Renal pelvis (tissue), 4 donors: ENCODE measurements around the gene CYB5D1. TPM values are rescaled to one million over a fixed set of nuclear protein-coding genes. Genes with fewer than 3 reads are reported as not detected.
A peak's percentile ranks its signal among the peaks of the same experiment; 100 is the strongest.

Source experiments
- DNase-seq: peaks from one replicate; pipeline ENCODE4 v3.0.0-alpha.2; 2013
- polyA plus RNA-seq, 3 donors: library from polyadenylated mRNA; unstranded; fragments of 120-200 nt; gene quantifications; one replicate each; pipeline ENCODE4 v1.2.1, GENCODE V29; 2013; ENCODE audit not compliant: insufficient read length in 3 of 3

The CYB5D1 gene
- polyA plus RNA-seq, 3 donors: 23.6 to 36.3 (median 27.2) TPM

GRCh38 chr17:7885367-7886226 is 27.8 kb downstream of the CYB5D1 start:
- peak; percentile 85 for DNase-seq

DNA sequence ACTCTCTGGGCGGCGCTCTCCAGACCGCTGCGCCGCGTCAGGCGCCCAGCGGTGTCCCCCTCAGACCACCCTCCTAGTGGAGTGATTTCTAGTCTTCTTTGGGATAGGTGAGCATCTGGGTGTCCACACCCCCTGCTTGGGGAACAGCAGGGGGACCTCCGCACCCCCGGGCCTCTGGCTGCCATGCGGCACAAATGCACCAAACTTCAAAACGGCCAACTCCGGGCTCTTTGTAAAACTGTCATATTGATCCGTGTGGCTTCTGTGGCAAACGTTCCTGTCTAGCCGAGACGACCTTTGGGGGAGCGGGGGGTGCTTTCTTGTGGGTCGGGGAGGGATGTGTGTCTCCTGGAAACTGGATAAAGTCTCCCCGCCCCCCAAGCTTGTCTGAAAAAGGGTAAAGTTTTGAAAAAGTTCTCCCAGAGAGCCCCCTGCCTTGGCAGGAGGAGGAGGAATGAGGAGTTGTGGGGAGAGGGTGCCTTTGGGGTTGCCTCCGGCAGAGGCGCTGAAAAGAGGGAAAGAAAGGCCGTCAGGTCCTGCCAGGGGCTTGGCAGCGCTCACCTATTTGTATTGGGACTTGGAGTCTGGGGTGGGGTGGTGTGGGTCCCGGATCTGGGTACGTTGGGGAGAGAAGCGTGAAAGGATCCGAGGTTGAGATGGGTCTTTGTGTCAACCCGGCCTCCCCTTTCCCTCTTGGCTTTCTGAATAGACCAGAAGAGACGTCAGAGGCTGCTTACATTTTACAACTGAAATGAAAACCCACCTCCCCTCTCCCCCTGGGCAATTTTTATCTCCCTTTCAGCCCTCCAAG is 28.6 kb downstream of the CYB5D1 start:
- peak; percentile 45 for DNase-seq

GRCh38 chr17:7887038-7887481 is 29.3 kb downstream of the CYB5D1 start:
- DNase-seq: no peak

DNA sequence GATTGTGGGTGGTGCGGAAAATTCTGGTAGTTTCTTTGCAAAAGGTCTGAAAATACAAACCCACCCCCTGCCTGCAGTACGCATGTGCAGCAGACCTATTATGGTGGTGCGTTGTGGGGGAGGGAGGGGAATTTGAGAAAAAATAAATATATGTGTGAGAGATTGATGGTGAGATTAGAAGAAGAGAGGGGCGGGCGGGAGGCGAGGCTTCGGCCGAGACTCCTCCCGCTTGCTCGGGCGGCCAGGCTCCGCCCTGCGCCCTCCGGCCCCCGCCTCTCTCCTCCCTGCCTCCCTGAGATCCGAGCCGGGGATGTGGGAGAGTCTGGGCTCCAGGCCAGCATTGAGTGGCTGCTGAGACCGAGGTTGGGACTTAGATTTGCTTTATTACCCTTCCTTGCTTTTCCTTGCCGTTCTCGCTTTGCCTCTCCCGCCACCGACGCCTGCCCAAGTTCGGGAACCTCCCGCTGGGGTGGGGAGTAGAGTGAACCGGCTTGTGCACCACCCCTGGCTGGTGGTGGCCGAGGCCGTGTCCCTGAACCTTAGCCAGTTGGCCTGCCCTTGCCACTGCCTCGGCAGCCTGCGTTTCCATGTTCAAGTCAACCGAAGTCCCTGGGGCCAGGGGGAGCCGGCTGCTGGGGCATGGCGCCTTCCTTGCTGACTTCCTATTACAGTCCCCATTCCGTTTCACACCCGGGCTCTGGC is 29.8 kb downstream of the CYB5D1 start:
- DNase-seq: peak; percentile 97

DNA sequence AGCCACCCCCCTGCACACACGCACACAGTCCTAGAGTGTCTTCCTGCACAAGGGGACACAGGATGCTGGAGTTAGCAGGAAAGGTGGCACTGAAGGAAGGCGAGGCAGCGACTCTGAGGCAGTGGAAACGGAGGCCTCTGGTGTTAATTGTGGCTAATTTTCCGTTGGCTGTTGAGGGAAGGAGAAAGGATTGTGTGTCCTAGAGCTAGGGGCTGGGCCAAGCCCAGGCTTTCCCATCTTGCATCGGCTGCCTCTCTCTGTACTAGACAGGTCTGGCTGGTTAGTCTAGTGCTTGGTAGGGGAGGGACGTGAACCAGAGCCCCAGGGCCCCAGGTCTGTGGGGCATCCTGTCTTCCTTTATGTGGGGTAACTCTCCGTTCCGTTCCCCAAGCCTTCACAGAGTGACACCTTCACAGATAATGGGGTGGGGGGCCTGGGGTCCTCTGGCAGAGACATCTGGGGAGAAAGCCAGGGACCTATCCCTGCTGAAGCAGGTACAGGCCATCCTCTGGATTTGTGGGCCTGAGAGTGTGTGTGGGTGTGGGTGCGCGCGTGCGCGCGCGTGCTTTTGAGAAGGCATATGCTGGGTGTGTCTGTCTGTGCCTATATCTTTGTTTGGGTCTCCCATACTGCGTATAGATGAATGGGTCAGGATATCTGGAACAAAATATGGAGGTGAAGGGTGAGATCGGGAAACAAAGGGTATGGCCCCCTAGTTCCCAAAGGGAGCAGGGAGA is 30.5 kb downstream of the CYB5D1 start, which contains the start of gene CHD3:
Gene CHD3 (plus strand): TSS at position 606 of the 737 bp plus-strand sequence. CDS start 212 bp downstream, outside the sequence.
- DNase-seq: no peak

DNA sequence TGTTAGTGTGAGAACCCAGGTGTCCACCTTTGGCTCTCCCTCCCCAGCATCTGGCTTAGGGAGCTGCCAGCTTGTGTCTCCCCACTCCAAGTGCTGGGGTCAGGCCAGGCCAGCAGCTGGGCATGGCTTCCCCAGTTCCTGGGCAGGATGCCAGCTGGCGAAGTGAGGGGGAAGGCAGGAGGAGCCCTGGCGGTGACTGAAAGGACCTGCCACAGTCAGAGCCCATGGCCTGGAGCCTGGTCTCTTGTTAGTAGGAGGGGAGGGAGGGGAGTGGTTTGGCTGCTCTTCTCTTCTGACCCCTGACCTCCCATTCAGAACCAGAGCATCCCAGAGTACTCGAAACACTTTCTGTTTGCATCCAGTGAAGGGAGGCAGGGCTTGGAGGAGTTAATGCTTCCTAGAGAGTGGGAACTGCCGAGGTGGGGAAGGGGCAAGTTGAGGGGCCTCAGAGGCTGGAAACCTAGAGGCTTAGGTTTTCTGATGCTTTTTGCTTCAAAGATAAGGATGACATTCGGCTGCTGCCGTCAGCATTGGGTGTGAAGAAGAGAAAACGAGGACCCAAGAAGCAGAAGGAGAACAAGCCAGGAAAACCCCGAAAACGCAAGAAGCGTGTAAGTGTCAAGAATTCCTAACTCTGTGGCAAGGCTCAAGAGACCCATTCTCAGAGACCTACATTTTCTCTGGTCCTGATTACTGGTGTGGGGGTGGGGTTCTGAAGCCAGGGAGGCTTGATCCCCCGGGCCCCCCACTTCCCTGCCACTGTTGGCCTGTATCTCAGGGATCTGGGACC is 31.6 kb downstream of the CYB5D1 start:
- DNase-seq: peak; percentile 84

DNA sequence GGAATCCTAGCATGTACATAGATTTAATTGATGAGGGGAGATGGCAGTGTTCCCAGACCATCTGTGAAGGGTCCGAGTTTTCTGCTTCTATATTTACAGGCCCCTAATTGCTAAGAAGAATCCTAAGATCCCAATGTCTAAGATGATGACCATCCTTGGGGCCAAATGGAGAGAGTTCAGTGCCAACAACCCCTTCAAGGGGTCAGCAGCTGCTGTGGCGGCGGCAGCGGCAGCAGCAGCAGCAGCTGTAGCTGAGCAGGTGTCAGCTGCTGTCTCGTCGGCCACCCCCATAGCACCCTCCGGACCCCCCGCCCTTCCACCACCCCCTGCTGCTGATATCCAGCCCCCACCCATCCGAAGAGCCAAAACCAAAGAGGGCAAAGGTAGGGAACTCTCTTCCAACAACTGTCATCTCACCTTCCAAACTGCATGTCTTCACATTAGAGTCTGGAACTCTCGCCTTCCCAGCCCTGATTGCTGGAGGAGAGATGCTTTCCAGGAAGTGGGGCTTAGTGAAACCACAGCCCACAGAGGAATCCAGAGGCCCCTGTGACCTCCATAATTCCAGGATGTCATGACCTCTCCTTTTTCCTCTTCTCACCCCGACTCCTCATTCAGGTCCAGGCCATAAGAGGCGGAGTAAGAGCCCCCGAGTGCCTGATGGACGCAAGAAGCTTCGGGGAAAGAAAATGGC is 35.5 kb downstream of the CYB5D1 start:
- DNase-seq: no peak

- no peak for DNase-seq
Observed at GRCh38 chr17:7894226-7894625, 36.4 kb downstream of the CYB5D1 start.

GRCh38 chr17:7894866-7895265 is 37.1 kb downstream of the CYB5D1 start:
- DNase-seq: no peak

DNA sequence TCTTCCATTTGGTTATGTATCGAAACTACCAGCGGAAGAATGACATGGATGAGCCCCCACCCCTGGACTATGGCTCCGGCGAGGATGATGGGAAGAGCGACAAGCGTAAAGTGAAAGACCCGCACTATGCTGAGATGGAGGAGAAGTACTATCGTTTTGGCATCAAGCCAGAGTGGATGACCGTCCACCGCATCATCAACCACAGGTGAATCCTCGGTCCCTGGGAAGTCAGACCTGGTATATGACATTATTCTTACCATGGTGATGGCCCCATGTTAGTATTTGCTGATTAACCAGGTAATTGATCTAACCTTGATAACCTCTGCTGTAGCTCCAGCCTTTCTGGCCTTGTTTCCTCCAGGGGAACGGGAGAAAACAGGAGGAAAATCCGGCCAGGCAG is 39.3 kb downstream of the CYB5D1 start:
- DNase-seq: no peak

DNA sequence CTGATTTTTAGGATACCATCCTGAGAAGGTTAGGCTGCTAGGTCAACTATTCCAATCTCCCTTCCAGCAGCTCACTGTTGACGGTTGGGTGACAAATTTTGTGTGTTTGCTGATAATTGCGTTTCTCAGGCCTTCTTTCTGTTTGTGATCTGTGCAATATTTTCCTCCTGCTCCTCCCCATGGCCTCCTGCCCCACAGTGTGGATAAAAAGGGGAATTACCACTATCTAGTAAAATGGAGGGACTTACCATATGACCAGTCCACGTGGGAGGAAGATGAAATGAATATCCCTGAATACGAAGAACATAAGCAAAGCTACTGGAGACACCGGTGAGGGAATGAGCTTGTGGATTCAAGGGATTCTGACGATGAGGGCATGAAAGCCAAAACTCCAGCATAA is 40.0 kb downstream of the CYB5D1 start:
- peak; percentile 34 for DNase-seq

- no peak for DNase-seq
Observed at GRCh38 chr17:7903154-7904103, 45.6 kb downstream of the CYB5D1 start.

DNA sequence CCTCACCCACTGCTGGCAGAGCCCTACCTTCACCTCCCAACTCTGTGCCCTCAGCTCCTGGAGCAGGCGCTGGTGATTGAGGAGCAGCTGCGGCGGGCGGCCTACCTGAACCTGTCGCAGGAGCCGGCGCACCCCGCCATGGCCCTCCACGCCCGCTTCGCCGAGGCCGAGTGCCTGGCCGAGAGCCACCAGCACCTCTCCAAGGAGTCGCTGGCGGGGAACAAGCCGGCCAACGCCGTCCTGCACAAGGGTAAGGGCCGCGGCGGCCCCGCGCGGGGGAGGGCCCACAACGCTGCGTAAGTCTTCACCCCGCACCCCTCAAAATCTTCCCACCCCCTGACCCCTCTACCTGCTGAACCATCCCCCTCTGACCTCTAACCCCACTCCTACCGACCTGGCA is 51.3 kb downstream of the CYB5D1 start:
- DNase-seq: no peak

GRCh38 chr17:7910281-7910680 is 52.5 kb downstream of the CYB5D1 start:
- DNase-seq: no peak

DNA sequence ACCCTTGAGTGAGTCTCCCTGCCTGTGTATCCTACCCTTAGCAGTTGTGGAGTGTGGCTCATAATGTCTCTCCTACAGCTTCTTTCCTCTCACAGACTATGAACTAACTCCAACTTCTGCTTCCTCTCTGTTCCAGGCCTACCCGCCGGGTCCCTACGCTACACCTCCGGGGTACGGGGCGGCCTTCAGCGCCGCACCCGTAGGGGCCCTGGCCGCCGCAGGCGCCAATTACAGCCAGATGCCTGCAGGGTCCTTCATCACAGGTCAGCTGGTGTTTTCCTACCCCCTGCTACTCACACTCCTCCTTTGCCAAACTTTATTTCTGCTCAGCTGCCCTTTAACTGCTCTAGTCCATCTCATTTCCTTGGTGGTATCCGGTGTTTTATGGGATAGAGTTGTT is 52.9 kb downstream of the CYB5D1 start:
- DNase-seq: no peak

- DNase-seq: no peak
Observed at GRCh38 chr17:7911116-7911515, 53.3 kb downstream of the CYB5D1 start.
